ENCODE measurements around the gene ABCC1. TPM values are rescaled to one million over a fixed set of nuclear protein-coding genes. Genes with fewer than 3 reads are reported as not detected.

ABCC1 gene
- total RNA-seq, 1 experiment from 2014 or later: 35.2 TPM

- no peak for DNase-seq (ENCODE audit: low spot score)
Observed at GRCh38 chr16:15990902-15991301, 41.5 kb downstream of the ABCC1 start.

GRCh38 chr16:15993128-15993527 lies 43.7 kb downstream of the ABCC1 start:
- no peak for DNase-seq (ENCODE audit: low spot score)

GRCh38 chr16:15993541-15993940 lies 44.1 kb downstream of the ABCC1 start:
- DNase-seq (ENCODE audit: low spot score): no peak

GRCh38 chr16:15993946-15994665 lies 44.7 kb downstream of the ABCC1 start:
- DNase-seq (ENCODE audit: low spot score): no peak

GRCh38 chr16:15996432-15997109 lies 47.2 kb downstream of the ABCC1 start:
- peak; percentile 26 for DNase-seq (ENCODE audit: low spot score)

- no peak for DNase-seq (ENCODE audit: low spot score)
Observed at GRCh38 chr16:16000685-16001084, 51.3 kb downstream of the ABCC1 start.

- no peak for DNase-seq (ENCODE audit: low spot score)
Observed at GRCh38 chr16:16001596-16002255, 52.3 kb downstream of the ABCC1 start.

GRCh38 chr16:16003719-16004313 lies 54.4 kb downstream of the ABCC1 start:
- no peak for DNase-seq (ENCODE audit: low spot score)

GRCh38 chr16:16004314-16004749 lies 54.9 kb downstream of the ABCC1 start:
- DNase-seq (ENCODE audit: low spot score): no peak

GRCh38 chr16:16005721-16006120 lies 56.3 kb downstream of the ABCC1 start:
- DNase-seq (ENCODE audit: low spot score): no peak

- no peak for DNase-seq (ENCODE audit: low spot score)
Observed at GRCh38 chr16:16006650-16007049, 57.2 kb downstream of the ABCC1 start.

- no peak for DNase-seq (ENCODE audit: low spot score)
Observed at GRCh38 chr16:16007743-16008111, 58.3 kb downstream of the ABCC1 start.

GRCh38 chr16:16008666-16009065 lies 59.2 kb downstream of the ABCC1 start:
- no peak for DNase-seq (ENCODE audit: low spot score)

- no peak for DNase-seq (ENCODE audit: low spot score)
Observed at GRCh38 chr16:16009401-16009800, 60.0 kb downstream of the ABCC1 start.

- DNase-seq (ENCODE audit: low spot score): no peak
Observed at GRCh38 chr16:16010194-16010593, 60.8 kb downstream of the ABCC1 start.

GRCh38 chr16:16012144-16012543 lies 62.7 kb downstream of the ABCC1 start:
- no peak for DNase-seq (ENCODE audit: low spot score)

GRCh38 chr16:16013812-16014211 lies 64.4 kb downstream of the ABCC1 start:
- DNase-seq (ENCODE audit: low spot score): no peak

GRCh38 chr16:16014329-16015224 lies 65.2 kb downstream of the ABCC1 start:
- DNase-seq (ENCODE audit: low spot score): peak; percentile 38

GRCh38 chr16:16015849-16016248 lies 66.4 kb downstream of the ABCC1 start:
- DNase-seq (ENCODE audit: low spot score): no peak

GRCh38 chr16:16016388-16016964 lies 67.1 kb downstream of the ABCC1 start:
- no peak for DNase-seq (ENCODE audit: low spot score)

- no peak for DNase-seq (ENCODE audit: low spot score)
Observed at GRCh38 chr16:16017812-16018211, 68.4 kb downstream of the ABCC1 start.
